K562 (cell line): ENCODE results near the gene RIPOR1. TPM values are rescaled to one million over a fixed set of nuclear protein-coding genes. Genes with fewer than 3 reads are reported as not detected.

Experiments
- BCOR ChIP-seq: fragments of 450-650 bp; IDR thresholded peaks from 2 replicates; pipeline ENCODE4 v1.6.1; 2016
- HLTF ChIP-seq: fragments of 450-650 bp; IDR thresholded peaks from 2 replicates; pipeline ENCODE4 v1.6.1; 2016
- KAT2B ChIP-seq: IDR thresholded peaks from one replicate; pipeline ENCODE4 v1.6.1; 2012; ENCODE audit warnings: low read depth, mild to moderate bottlenecking, control low read depth, inconsistent platforms, low read length, moderate library complexity
- KLF1 ChIP-seq: fragments of 450-650 bp; IDR thresholded peaks from 2 replicates; pipeline ENCODE4 v1.6.1; 2016; ENCODE audit warnings: missing genetic modification characterization, missing compliant biosample characterization
- MITF ChIP-seq: IDR thresholded peaks from 2 replicates; pipeline ENCODE4 v1.6.1; 2014; ENCODE audit warnings: antibody characterized with exemption
- NFATC3 ChIP-seq: fragments of 450-650 bp; IDR thresholded peaks from 2 replicates; pipeline ENCODE4 v1.6.1; 2017; ENCODE audit warnings: mild to moderate bottlenecking
- NR1H2 ChIP-seq: sonication (generic); formaldehyde crosslinking; IDR thresholded peaks from 2 replicates; pipeline ENCODE4 v1.4.0; 2020; ENCODE audit warnings: mild to moderate bottlenecking, missing genetic modification reagents
- RBFOX2 ChIP-seq: fragments of 200-400 bp; formaldehyde crosslinking; IDR thresholded peaks from 2 replicates; pipeline ENCODE4 v1.6.1; 2017; ENCODE audit warnings: low read depth, mild to moderate bottlenecking, low read length, moderate library complexity
- ZKSCAN3 ChIP-seq: fragments of 250-450 bp; sonication (Bioruptor Pico); IDR thresholded peaks from 2 replicates; pipeline ENCODE4 v1.4.0; 2020
- ZNF212 ChIP-seq: fragments of 450-650 bp; formaldehyde crosslinking; IDR thresholded peaks from 2 replicates; pipeline ENCODE4 v1.4.0; 2020; ENCODE audit warnings: mild to moderate bottlenecking
- ZNF408 ChIP-seq: fragments of 250-450 bp; sonication (Bioruptor Pico); IDR thresholded peaks from 2 replicates; pipeline ENCODE4 v1.4.0; 2020; ENCODE audit warnings: low read depth, mild to moderate bottlenecking, moderate library complexity
- ZNF436 ChIP-seq: fragments of 250-450, 450-650 bp; sonication (Bioruptor Pico); formaldehyde crosslinking; IDR thresholded peaks from 2 replicates; pipeline ENCODE4 v1.7.0; 2020; ENCODE audit warnings: mild to moderate bottlenecking
- ZNF609 ChIP-seq: sonication (generic); formaldehyde crosslinking; IDR thresholded peaks from 2 replicates; pipeline ENCODE4 v1.8.1; 2023; ENCODE audit warnings: missing genetic modification reagents, mild to moderate bottlenecking, borderline replicate concordance
- polyA plus RNA-seq, 8 experiments: library from polyadenylated mRNA; depleted of rRNA in 4 of 8; stranded (reverse) in 5 of 8; unstranded in 3 of 8; fragments of >200 nt; fragmentation: Nextera tagmentation in 2 of 8; fragmentation: Illumina TruSeq in 1 of 8; extraction: Ambion mirVana in 2 of 8; extraction: Trizol in 1 of 8; gene quantifications; 2 replicates each; pipeline versions ENCODE4 v1.2.1 to v1.2.3, GENCODE V29; 2011 to 2014; ENCODE audit warnings: inconsistent platforms in 1 of 8, missing spikeins in 1 of 8
- total RNA-seq, 7 experiments: library from RNA; depleted of rRNA in 6 of 7; stranded (reverse); fragments of >200 nt in 6 of 7; fragmentation: Illumina TruSeq in 2 of 7; extraction: Trizol in 2 of 7; gene quantifications; 2 replicates each; pipeline versions ENCODE4 v1.2.1 to v1.2.3, GENCODE V29; 2011 to 2021; ENCODE audit warnings: low replicate concordance in 1 of 7
- TF ChIP-seq, protein P1 (sequence below): IDR thresholded peaks from 2 replicates; pipeline ENCODE4 v1.6.1; 2011; ENCODE audit not compliant: insufficient read length; ENCODE audit errors: extremely low read depth
- TF ChIP-seq, protein P2 (sequence below), 2 experiments: fragments of 150-350 bp in 1 of 2; IDR thresholded peaks; 2 replicates each; pipeline ENCODE4 v1.6.1; 2012 to 2016; ENCODE audit warnings: low read depth in 2 of 2, low read length in 2 of 2, mild to moderate bottlenecking in 1 of 2, moderate library complexity in 1 of 2
- TF ChIP-seq, protein P3 (sequence below): sonication (generic); formaldehyde crosslinking; IDR thresholded peaks from 2 replicates; pipeline ENCODE4 v1.8.1; 2023; ENCODE audit warnings: mild to moderate bottlenecking, missing genetic modification reagents

RIPOR1 gene
- total and polyA plus RNA-seq, 9 of the 15 experiments (the other 6 are each of a cell fraction or from before 2014, with no cell fraction given): 0.36 to 31.1 (median 3.0) TPM

DNA sequence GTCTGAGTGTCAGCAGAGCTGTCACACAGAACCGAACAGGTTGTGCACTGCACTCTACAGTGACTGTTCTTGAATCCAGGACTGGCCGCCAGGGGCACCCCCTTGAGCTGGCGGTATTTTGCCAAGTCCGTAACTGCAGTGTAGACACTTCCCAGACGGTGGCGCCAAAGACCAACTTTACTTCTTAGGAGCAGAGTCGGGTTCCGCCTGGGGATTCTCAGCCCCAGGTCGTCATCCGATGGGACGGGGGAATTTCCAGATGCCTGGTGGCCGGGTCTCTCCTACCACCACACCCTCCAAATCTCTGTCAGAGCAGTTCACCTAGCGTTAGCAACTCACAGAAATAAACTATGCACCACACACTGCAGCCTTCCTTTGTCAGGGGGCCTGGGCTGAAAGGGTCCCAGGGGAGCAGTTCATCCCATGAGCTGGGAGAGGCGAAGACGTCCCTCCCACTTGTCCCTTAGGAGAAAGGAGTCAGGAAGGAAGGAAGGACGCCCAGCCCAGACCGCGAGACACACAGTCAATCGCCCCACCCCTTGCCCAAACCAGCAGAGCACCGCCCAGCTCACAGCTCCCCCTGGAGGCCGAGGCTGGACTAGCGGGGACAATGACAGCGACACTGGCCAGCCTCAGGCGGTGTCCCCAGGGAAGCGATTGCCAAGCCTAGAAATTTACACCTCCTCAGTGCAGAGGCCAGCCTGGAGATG, 7.4 kb upstream of the RIPOR1 start (continued):
- TF ChIP-seq MITF (no peak), RBFOX2 (peak; percentile 36; the same call in 1 of the 2 replicates), NR1H2 (CRISPR knock-in tag) (no peak), ZNF609 (0 out of 2 replicates have a peak, but pooled peaks have one; percentile 58), HLTF (no peak), KAT2B (no peak), NFATC3 (no peak), BCOR (peak; percentile 59; the same call in 1 of the 2 replicates), ZNF408 (no peak), ZNF212 (CRISPR knock-in tag) (no peak), KLF1 (tag) (peak; percentile 82; the same call in 1 of the 2 replicates), ZNF436 (CRISPR knock-in tag) (no peak), ZKSCAN3 (CRISPR knock-in tag) (no peak)
- TF ChIP-seq, protein P1, sequence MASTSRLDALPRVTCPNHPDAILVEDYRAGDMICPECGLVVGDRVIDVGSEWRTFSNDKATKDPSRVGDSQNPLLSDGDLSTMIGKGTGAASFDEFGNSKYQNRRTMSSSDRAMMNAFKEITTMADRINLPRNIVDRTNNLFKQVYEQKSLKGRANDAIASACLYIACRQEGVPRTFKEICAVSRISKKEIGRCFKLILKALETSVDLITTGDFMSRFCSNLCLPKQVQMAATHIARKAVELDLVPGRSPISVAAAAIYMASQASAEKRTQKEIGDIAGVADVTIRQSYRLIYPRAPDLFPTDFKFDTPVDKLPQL: no peak
- TF ChIP-seq, protein P2, sequence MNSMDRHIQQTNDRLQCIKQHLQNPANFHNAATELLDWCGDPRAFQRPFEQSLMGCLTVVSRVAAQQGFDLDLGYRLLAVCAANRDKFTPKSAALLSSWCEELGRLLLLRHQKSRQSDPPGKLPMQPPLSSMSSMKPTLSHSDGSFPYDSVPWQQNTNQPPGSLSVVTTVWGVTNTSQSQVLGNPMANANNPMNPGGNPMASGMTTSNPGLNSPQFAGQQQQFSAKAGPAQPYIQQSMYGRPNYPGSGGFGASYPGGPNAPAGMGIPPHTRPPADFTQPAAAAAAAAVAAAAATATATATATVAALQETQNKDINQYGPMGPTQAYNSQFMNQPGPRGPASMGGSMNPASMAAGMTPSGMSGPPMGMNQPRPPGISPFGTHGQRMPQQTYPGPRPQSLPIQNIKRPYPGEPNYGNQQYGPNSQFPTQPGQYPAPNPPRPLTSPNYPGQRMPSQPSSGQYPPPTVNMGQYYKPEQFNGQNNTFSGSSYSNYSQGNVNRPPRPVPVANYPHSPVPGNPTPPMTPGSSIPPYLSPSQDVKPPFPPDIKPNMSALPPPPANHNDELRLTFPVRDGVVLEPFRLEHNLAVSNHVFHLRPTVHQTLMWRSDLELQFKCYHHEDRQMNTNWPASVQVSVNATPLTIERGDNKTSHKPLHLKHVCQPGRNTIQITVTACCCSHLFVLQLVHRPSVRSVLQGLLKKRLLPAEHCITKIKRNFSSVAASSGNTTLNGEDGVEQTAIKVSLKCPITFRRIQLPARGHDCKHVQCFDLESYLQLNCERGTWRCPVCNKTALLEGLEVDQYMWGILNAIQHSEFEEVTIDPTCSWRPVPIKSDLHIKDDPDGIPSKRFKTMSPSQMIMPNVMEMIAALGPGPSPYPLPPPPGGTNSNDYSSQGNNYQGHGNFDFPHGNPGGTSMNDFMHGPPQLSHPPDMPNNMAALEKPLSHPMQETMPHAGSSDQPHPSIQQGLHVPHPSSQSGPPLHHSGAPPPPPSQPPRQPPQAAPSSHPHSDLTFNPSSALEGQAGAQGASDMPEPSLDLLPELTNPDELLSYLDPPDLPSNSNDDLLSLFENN (IDR thresholded peaks at IDR 0.05; ENCODE audit: low read depth in 2 of 2, low read length in 2 of 2): peak in 1 of 2 experiments; percentile 69; a peak in 1 of 4 replicates
- TF ChIP-seq, protein P3, sequence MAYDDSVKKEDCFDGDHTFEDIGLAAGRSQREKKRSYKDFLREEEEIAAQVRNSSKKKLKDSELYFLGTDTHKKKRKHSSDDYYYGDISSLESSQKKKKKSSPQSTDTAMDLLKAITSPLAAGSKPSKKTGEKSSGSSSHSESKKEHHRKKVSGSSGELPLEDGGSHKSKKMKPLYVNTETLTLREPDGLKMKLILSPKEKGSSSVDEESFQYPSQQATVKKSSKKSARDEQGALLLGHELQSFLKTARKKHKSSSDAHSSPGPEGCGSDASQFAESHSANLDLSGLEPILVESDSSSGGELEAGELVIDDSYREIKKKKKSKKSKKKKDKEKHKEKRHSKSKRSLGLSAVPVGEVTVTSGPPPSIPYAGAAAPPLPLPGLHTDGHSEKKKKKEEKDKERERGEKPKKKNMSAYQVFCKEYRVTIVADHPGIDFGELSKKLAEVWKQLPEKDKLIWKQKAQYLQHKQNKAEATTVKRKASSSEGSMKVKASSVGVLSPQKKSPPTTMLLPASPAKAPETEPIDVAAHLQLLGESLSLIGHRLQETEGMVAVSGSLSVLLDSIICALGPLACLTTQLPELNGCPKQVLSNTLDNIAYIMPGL: no peak; the same call in 1 of the 2 replicates
